DOHH2 (cell line): ENCODE results near the gene PIGQ.

Source experiments
- EZH2phosphoT487 ChIP-seq: fragments of 200-600 bp; sonication (generic); IDR thresholded peaks from 2 replicates; pipeline ENCODE4 v1.6.1; 2017; ENCODE audit warnings: borderline replicate concordance, mild to moderate bottlenecking, antibody characterized with exemption, low read length, moderate library complexity, mixed read lengths
- TF ChIP-seq, protein P1 (sequence below): fragments of 200-600 bp; sonication (generic); IDR thresholded peaks from one replicate; pipeline ENCODE4 v1.5.1; 2014; ENCODE audit warnings: antibody characterized with exemption, mild to moderate bottlenecking, low read depth, low read length; ENCODE audit not compliant: poor library complexity, severe bottlenecking

- TF ChIP-seq, protein P1, sequence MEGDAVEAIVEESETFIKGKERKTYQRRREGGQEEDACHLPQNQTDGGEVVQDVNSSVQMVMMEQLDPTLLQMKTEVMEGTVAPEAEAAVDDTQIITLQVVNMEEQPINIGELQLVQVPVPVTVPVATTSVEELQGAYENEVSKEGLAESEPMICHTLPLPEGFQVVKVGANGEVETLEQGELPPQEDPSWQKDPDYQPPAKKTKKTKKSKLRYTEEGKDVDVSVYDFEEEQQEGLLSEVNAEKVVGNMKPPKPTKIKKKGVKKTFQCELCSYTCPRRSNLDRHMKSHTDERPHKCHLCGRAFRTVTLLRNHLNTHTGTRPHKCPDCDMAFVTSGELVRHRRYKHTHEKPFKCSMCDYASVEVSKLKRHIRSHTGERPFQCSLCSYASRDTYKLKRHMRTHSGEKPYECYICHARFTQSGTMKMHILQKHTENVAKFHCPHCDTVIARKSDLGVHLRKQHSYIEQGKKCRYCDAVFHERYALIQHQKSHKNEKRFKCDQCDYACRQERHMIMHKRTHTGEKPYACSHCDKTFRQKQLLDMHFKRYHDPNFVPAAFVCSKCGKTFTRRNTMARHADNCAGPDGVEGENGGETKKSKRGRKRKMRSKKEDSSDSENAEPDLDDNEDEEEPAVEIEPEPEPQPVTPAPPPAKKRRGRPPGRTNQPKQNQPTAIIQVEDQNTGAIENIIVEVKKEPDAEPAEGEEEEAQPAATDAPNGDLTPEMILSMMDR, result no peak
- no peak for TF ChIP-seq EZH2phosphoT487
Observed at GRCh38 chr16:544517-544916, 25.3 kb upstream of the PIGQ start.
